ENCODE results near the gene STUB1.

Gene STUB1

GRCh38 chr16:716768-717325 lies 36.6 kb downstream of the STUB1 start:
- peaks cover 7% of the 10 kb centered on the region for H3K27me3 ChIP-seq (ENCODE audit: insufficient read depth, poor library complexity, severe bottlenecking)
- TF ChIP-seq SPI1 (IDR thresholded peaks at IDR 0.05; ENCODE audit: borderline replicate concordance, low read depth) (no peak), POLR2AphosphoS5 (IDR thresholded peaks at IDR 0.05; ENCODE audit: low read depth) (no peak; the same call in 1 of the 2 replicates), GABPA (IDR thresholded peaks at IDR 0.05; ENCODE audit: low read depth) (no peak), CTCF (IDR thresholded peaks at IDR 0.05; ENCODE audit: insufficient read depth, low read length) (no peak)
- TF ChIP-seq, protein P1, sequence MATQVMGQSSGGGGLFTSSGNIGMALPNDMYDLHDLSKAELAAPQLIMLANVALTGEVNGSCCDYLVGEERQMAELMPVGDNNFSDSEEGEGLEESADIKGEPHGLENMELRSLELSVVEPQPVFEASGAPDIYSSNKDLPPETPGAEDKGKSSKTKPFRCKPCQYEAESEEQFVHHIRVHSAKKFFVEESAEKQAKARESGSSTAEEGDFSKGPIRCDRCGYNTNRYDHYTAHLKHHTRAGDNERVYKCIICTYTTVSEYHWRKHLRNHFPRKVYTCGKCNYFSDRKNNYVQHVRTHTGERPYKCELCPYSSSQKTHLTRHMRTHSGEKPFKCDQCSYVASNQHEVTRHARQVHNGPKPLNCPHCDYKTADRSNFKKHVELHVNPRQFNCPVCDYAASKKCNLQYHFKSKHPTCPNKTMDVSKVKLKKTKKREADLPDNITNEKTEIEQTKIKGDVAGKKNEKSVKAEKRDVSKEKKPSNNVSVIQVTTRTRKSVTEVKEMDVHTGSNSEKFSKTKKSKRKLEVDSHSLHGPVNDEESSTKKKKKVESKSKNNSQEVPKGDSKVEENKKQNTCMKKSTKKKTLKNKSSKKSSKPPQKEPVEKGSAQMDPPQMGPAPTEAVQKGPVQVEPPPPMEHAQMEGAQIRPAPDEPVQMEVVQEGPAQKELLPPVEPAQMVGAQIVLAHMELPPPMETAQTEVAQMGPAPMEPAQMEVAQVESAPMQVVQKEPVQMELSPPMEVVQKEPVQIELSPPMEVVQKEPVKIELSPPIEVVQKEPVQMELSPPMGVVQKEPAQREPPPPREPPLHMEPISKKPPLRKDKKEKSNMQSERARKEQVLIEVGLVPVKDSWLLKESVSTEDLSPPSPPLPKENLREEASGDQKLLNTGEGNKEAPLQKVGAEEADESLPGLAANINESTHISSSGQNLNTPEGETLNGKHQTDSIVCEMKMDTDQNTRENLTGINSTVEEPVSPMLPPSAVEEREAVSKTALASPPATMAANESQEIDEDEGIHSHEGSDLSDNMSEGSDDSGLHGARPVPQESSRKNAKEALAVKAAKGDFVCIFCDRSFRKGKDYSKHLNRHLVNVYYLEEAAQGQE (IDR thresholded peaks at IDR 0.05; ENCODE audit: insufficient replicate concordance, low read depth): no peak
- no peak overlapping the region for H3K27ac ChIP-seq (replicated peaks)
- no peak overlapping the region for H3K4me3 ChIP-seq (replicated peaks; ENCODE audit: insufficient read depth, low read length)
- no peak for DNase-seq (ENCODE audit: low read depth in 1 of 2, low spot score in 1 of 2)

DNA sequence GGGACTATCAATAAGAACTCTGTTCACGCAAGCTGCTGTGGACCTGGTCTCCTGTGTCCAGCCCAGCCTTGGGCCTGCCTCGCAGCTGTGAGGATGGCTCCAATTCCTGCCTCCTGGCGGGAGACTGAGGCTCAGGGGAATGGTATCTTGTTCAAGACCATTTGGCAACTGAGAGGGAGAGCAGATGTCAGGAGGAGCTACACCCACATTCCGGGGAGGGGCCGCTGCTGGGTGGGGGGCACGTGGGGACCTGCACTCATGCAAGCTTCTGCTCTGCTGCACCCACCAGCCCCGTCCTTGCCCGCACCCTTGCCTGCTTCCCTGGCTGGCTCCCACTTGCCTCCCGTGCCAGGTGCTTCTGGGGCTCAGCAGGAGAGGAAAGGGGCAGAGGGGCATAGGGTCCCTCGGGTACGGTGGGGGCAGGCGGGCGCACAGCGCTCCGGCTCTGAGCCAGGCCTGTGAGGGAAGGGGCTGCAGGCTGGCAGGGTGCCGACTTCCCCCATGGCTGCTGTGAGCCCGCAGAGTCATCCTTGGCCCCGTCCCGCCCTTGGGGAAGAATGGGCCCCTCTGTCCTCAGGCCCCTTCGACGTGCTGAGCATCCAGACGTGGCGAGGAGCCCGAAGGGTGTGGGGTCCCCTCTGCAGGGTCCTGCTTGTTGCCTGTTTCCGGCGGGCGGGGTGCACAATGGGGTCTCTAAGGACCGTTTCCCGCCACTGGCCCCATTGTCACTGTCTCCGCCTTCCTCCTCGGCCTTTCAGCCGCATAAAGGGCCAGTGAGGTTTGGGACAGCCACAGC lies 37.4 kb downstream of the STUB1 start:
- peaks cover 7% of the 10 kb centered on the region for H3K27me3 ChIP-seq (ENCODE audit: insufficient read depth, poor library complexity, severe bottlenecking)
- DNase-seq (ENCODE audit: low read depth in 1 of 2, low spot score in 1 of 2): no peak
- TF ChIP-seq, protein P1 (IDR thresholded peaks at IDR 0.05; ENCODE audit: insufficient replicate concordance, low read depth): no peak
- TF ChIP-seq CTCF (IDR thresholded peaks at IDR 0.05; ENCODE audit: insufficient read depth, low read length) (no peak), SPI1 (IDR thresholded peaks at IDR 0.05; ENCODE audit: borderline replicate concordance, low read depth) (no peak), POLR2AphosphoS5 (IDR thresholded peaks at IDR 0.05; ENCODE audit: low read depth) (no peak), GABPA (IDR thresholded peaks at IDR 0.05; ENCODE audit: low read depth) (no peak)
- H3K27ac ChIP-seq (replicated peaks): no peak overlapping the region
- no peak overlapping the region for H3K4me3 ChIP-seq (replicated peaks; ENCODE audit: insufficient read depth, low read length)

DNA sequence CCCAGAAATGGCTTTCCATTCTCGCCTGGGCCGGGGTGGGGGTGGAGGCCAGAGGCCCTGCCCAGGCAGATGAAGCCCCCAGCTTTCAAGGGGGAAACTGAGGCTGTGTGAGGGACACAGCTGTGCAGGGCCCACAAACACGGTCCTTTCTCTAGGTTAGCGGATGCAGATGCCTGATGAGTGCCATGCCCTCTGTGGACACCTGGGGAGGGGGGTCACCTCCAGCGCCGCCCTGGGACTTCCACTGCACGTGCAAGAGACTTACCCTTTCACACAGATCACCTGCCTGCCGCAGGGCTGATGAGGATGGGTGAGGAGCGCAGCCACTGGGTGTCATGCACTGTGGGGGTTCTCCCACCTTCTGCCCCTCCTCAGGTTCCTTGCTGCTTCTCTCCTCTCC lies 38.2 kb downstream of the STUB1 start:
- no peak overlapping the region for H3K27ac ChIP-seq (replicated peaks)
- TF ChIP-seq CTCF (IDR thresholded peaks at IDR 0.05; ENCODE audit: insufficient read depth, low read length) (no peak), POLR2AphosphoS5 (IDR thresholded peaks at IDR 0.05; ENCODE audit: low read depth) (no peak), GABPA (IDR thresholded peaks at IDR 0.05; ENCODE audit: low read depth) (no peak)
- TF ChIP-seq, protein P1 (IDR thresholded peaks at IDR 0.05; ENCODE audit: insufficient replicate concordance, low read depth): no peak
- DNase-seq (ENCODE audit: low read depth in 1 of 2, low spot score in 1 of 2): no peak
- peaks cover 7% of the 10 kb centered on the region for H3K27me3 ChIP-seq (ENCODE audit: insufficient read depth, poor library complexity, severe bottlenecking)
- no peak overlapping the region for H3K4me3 ChIP-seq (replicated peaks; ENCODE audit: insufficient read depth, low read length)
